Fibroblast of the aortic adventitia (primary cell): ENCODE measurements around the gene DDI2. TPM values are rescaled to one million over a fixed set of nuclear protein-coding genes. Genes with fewer than 3 reads are reported as not detected.

Source experiments
- DNase-seq: peaks from one replicate; pipeline ENCODE4 v3.0.0-alpha.2; 2010; ENCODE audit warnings: low read depth
- H3K4me3 ChIP-seq: 2 replicates; pipeline ENCODE4 v1.5.1; 2011; ENCODE audit warnings: low read depth, mild to moderate bottlenecking, control low read depth, low read length, moderate library complexity
- total RNA-seq: library from RNA; depleted of rRNA; stranded (reverse); fragments of >200 nt; gene quantifications from 2 replicates; pipeline ENCODE4 v1.2.3, GENCODE V29; 2012; ENCODE audit warnings: low replicate concordance
- TF ChIP-seq, protein P1 (sequence below): IDR thresholded peaks from 2 replicates; pipeline ENCODE4 v1.5.1; 2011; ENCODE audit warnings: mild to moderate bottlenecking, low read length, control low read depth, inconsistent platforms; ENCODE audit not compliant: insufficient read depth

Gene DDI2
- total RNA-seq, 1 donor = 26.0 TPM

DNA sequence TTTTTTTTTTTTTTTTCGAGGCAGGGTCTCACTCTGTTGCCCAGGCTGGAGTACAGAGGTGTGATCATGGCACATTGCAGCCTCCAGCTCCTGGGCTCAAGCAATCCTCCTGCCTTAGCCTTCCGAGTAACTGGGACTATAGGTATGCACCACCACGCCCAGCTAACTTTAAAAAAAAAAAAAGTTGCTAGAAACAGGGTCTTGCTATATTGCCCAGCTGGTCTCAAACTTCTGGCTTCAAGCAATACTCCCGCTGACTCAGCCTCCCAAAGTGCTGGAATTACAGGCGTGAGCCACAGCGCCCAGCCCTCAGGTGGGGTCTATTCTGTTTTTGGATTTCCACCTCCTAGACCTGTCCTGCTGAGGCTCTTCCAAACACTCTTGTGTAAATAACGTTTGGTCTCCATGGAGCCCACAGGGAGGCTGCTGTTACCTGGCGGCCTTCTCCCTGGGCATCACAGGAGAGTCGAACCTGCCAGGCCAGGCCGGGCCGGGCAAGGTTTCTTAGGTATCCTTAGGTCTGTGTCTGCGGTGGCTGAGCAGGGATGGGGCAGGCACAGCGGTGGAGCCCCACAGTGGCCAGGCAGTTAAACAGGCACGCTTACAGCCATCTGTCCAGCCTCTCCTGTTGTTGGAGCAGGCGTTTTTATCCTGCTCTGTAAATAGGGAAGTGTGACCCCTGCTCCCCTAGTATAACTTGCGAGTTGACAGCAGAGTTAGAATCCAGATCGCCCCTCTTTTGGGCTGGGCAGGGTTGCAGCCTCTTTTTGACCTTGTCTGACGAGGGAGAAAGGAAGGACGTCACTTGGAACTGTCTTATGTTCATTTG lies 85.7 kb downstream of the DDI2 start:
- DNase-seq = no peak
- TF ChIP-seq, protein P1, sequence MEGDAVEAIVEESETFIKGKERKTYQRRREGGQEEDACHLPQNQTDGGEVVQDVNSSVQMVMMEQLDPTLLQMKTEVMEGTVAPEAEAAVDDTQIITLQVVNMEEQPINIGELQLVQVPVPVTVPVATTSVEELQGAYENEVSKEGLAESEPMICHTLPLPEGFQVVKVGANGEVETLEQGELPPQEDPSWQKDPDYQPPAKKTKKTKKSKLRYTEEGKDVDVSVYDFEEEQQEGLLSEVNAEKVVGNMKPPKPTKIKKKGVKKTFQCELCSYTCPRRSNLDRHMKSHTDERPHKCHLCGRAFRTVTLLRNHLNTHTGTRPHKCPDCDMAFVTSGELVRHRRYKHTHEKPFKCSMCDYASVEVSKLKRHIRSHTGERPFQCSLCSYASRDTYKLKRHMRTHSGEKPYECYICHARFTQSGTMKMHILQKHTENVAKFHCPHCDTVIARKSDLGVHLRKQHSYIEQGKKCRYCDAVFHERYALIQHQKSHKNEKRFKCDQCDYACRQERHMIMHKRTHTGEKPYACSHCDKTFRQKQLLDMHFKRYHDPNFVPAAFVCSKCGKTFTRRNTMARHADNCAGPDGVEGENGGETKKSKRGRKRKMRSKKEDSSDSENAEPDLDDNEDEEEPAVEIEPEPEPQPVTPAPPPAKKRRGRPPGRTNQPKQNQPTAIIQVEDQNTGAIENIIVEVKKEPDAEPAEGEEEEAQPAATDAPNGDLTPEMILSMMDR = peak; percentile 35
- H3K4me3 ChIP-seq = no peak overlapping the region

DNA sequence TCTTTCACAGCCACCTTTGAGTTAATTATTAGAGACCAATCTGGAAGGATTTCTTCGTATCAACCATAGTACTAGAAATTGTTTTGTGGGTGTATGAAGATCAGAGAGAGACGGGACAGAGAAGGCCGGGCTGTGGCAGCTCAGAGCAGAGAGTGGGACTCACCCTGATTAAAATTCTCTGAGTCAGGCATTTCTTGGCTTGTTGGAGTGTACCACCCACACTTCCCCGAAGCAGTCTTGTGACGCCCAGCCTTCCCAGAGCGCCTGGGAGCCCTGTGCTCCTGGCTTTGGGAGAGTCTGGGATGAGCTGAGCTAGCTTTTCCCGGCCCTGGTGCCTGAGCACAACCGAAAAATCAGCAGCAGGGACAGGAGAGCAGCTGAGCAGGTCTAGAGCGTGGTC lies 86.3 kb downstream of the DDI2 start:
- peak overlapping the region; percentile 2 for H3K4me3 ChIP-seq
- peak; percentile 96 for DNase-seq
- TF ChIP-seq, protein P1 = no peak

DNA sequence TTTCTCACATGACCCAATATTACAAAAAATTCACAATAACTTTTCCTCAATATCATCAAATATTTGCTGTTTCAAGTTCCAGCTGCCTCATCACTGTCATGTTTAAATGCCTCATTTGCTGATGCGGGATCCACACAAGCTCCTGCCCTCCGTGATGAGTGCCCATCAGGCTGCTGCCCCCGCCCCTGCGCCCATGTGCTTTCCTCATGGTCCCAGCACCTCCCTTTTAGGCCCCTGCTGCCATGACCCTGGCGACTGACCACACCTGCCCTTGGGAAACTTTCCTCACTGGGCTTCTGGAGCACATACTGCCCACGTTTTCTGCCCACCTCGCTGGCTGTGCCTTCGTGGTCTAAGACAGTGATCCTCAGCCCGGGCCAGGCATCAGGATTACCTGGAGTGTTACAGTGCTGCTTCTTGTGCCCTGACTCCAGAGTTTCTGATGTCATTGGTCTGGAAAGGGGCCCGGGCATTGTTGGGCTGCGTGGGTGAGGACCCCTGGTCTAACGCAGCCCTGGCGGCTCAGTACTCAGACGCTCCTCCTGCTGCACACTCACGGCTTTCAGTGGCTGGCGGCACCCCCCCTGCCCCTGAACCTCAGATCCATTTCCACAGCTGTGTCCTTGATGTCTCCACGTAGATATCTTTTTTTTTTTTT lies 87.4 kb downstream of the DDI2 start:
- TF ChIP-seq, protein P1 = no peak
- DNase-seq = no peak
- H3K4me3 ChIP-seq = no peak overlapping the region

DNA sequence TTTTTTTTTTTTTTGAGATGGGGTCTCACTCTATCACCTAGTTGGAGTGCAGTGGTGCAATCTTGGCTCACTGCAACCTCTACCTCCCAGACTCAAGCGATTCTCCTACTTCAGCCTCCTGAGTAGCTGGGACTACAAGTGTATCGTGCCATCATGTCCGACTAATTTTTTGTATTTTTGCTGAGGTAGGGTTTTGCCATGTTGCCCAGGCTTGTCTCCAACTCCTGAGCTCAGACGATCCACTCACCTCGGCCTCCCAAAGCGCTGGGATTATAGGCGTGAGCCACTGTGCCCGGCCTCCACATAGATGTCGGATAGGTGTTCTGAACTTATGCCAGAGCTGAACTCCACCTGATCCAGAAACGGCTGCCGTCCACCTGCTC lies 87.9 kb downstream of the DDI2 start:
- H3K4me3 ChIP-seq = no peak overlapping the region
- TF ChIP-seq, protein P1 = no peak
- no peak for DNase-seq

DNA sequence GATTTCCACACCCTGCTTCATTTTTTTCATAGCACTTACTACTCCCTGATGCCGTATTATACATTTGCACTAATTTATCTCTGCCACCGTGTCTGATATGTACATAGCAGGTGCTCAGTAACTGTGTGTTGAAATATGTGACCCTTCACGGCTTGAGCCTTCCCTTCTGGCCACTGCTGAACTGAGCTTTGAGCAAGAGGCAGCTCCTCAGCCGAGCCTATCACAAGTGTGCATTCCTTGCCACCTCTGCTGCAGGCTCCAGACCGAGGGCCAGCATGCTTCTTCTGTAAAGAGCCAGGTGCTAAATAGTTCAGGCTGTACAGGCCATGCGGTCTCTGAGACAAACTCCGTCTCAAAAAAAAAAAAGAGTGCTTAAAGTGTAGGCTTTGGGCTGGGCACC lies 89.5 kb downstream of the DDI2 start:
- TF ChIP-seq, protein P1 = no peak
- DNase-seq = no peak
- H3K4me3 ChIP-seq = no peak overlapping the region

DNA sequence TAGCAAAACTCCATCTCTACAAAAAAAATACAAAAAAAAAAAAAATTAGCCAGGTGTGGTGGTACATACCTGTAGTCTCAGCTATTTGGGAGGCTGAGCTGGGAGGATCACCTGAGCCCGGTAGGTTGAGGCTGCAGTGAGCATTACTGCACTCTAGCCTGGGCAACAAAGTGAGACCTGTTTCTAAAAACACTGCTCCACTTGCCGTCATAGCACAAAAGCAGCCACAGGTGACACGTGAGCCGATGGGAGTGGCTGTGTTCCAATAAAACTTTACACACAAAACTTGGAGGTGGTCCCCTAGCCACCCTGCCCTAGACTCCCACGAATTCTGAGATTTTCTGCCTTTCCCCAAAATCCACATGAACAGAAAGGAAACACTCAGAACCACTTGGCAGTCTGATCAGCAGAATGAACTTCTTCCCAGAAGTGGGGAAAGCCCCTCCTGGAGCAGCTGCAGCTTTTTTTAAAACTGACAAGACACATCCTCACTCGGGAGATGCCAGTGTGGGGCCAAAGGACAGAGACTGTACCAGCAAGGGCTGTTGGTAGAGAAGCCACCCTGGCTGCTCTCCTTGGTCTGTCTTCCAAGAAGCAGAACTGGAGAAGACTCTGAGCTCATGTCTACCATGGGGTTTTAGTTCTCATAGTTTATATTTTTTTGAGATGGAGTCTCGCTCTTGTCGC lies 90.1 kb downstream of the DDI2 start:
- TF ChIP-seq, protein P1 = no peak
- H3K4me3 ChIP-seq = no peak overlapping the region
- peak; percentile 16 for DNase-seq
